Mononuclear cell (primary cell): ENCODE measurements around the gene BRI3BP. TPM values are rescaled to one million over a fixed set of nuclear protein-coding genes. Genes with fewer than 3 reads are reported as not detected.
"Not testable (repeated sequence)": the region's sequence is repeated elsewhere in the genome, so short reads cannot be mapped to it uniquely, and the experiment has no call there.

Experiments used
- H3K27me3 ChIP-seq: 2 replicates; pipeline ENCODE4 v1.6.0; 2011; ENCODE audit warnings: low read length, control low read depth; ENCODE audit not compliant: insufficient read depth
- H3K4me1 ChIP-seq: 2 replicates; pipeline ENCODE4 v1.5.1; 2011; ENCODE audit warnings: mild to moderate bottlenecking, low read length, control low read depth; ENCODE audit not compliant: insufficient read depth
- H3K4me3 ChIP-seq: 2 replicates; pipeline ENCODE4 v1.5.1; 2011; ENCODE audit warnings: mild to moderate bottlenecking, low read length, moderate library complexity
- H3K9me3 ChIP-seq: 2 replicates; pipeline ENCODE4 v1.5.1; 2011; ENCODE audit warnings: low read depth, mild to moderate bottlenecking, control low read depth, low read length
- total RNA-seq: library from RNA; depleted of rRNA; stranded (reverse); fragments of >200 nt; gene quantifications from one replicate; pipeline ENCODE4 v1.2.3, GENCODE V29; 2012

BRI3BP gene
- total RNA-seq, 1 donor = 2.0 TPM

GRCh38 chr12:125063522-125063921, 70.1 kb downstream of the BRI3BP start:
- H3K9me3 ChIP-seq, H3K27me3 ChIP-seq, H3K4me3 ChIP-seq: not testable (repeated sequence)
- H3K4me1 ChIP-seq = peaks cover 15% of the 10 kb centered on the region

DNA sequence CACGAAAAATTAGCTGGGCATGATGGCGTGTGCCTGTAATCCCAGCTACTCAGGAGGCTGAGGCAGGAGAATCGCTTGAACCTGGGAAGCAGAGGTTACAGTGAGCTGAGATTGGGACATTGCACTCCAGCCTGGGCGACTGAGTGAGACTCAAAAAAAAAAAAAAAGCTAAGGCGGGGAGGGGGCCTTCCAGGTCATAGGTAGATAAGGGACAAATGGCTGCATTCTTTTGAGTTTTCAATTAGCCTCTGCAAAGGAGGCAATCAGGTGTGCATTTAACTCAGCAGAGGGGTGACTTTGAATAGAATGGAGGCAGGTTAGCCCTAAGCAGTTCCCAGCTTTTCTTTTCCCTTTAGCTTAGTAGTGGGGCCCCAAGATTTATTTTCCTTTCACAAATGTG, 71.0 kb downstream of the BRI3BP start:
- H3K9me3 ChIP-seq = no peaks in the 10 kb centered on the region
- peaks cover 15% of the 10 kb centered on the region for H3K4me1 ChIP-seq
- no peak overlapping the region for H3K4me3 ChIP-seq
- H3K27me3 ChIP-seq = no peaks in the 10 kb centered on the region

DNA sequence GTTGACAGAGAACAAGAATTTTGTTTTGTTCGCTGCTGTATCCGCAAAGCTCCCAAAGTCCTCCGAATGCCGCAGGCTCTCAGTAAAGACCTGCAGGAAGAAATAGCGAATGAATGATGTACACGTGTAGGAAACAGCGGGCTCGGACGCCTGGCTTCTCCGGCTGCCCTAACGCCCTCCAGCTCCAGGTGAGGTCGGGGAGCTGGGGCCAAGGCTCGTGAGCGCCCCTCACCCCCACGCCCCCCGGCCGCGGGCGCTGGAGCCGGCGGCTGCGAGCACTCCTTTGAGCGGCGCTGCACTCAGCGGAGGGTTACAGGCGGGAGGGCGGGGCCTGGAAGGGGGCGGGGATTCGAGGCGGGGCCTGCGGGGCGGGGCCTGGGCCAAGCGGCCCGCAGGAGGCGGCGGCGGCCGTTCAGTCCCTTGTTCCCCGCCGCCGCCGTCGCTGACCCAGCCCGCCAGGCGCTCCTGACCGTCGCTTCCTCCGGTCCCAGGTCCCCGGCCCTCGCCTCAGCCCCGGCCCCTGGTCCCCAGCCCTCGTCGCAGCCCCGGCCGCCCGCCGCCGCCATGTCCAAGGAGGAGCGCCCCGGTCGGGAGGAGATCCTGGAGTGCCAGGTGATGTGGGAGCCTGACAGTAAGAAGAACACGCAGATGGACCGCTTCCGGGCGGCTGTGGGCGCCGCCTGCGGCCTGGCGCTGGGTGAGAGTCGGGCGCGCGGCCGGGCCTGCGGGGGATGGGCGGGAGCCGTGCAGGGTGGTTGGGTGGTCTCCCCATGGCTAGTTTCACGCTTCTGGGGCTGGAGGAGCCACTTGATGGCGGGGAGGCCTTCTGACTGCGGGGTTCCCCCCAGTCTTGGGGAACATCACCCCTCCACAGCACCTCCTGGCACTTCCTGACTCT, 71.8 kb downstream of the BRI3BP start, which contains the start of gene AACS:
Gene AACS (plus strand): TSS at position 415 of the 898 bp plus-strand sequence. CDS start 150 bp downstream, at position 565.
- Histone ChIP-seq H3K4me1 (peaks cover 15% of the 10 kb centered on the region), H3K4me3 (peak within 1 kb of the TSS; percentile 55), H3K27me3 (no peaks in the 10 kb centered on the region), H3K9me3 (no peaks in the 10 kb centered on the region)

GRCh38 chr12:125065919-125066570, 72.6 kb downstream of the BRI3BP start:
- Histone ChIP-seq H3K4me1 (peaks cover 15% of the 10 kb centered on the region), H3K4me3 (peak overlapping the region; percentile 55), H3K9me3 (no peaks in the 10 kb centered on the region), H3K27me3 (no peaks in the 10 kb centered on the region)

DNA sequence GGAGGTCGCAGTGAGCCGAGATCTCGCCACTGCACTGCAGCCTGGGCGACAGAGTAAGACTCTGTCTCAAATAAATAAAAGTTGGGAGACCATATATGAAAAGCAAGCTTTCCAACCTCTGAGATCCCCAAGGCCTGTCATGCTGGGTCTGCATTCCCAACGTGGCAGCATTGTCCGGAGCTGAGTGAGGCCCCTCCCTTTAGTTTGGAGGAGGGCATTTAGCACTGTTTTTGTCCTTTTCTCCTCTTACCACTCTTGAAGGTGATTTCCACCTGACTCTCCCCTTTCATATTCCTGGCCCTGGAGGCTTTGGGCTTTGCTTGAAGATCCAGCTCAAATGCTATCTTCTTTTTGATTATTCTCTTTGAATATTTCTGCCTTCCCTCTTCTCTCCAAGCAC, 74.9 kb downstream of the BRI3BP start:
- no peaks in the 10 kb centered on the region for H3K9me3 ChIP-seq
- H3K27me3 ChIP-seq = no peaks in the 10 kb centered on the region
- H3K4me1 ChIP-seq = peaks cover 15% of the 10 kb centered on the region
- H3K4me3 ChIP-seq = no peak overlapping the region

DNA sequence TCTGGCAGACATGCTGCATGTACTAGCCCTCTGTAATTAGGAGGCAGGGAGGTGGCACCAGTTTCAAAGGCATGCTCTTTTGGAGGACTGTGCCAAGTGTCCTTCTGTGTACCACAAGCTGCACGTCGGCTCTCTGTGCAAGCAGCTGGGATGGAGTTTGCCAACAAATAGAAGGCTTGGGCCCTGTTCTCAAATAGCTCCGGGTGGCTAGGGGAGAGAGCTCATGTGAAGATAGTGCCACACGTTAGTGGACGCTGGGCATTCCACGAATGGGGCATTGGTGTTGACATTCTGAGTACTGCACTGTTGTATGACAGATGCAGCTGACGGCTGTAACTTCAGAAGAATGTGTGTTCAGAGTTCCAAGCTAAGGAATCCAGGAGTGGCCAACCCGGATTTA, 76.2 kb downstream of the BRI3BP start:
- Histone ChIP-seq H3K9me3 (no peaks in the 10 kb centered on the region), H3K4me1 (peaks cover 12% of the 10 kb centered on the region)

DNA sequence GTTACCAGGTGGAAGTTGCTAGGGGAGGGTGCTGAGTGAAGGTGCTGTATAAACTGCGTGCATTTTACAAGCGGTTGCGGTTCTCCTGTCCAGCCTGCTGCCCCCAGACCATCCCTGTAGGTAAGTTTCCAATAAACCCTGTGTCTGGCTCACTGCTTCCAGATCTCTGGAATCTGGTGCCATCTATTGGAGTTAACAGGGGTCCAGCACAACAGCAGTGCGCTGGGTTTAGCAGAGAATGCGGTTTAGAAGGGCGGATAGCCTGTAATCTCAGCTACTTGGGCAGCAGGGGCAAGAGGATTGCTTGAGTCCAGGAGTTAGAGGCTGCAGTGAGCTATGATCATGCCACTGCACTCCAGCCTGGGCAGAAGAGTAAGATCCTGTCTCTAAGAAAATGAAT, 76.7 kb downstream of the BRI3BP start:
- no peak overlapping the region for H3K4me3 ChIP-seq
- H3K4me1 ChIP-seq = peaks cover 7% of the 10 kb centered on the region
- no peaks in the 10 kb centered on the region for H3K9me3 ChIP-seq
- H3K27me3 ChIP-seq = no peaks in the 10 kb centered on the region

More for the DNA sequence above, 76.2 kb downstream of the BRI3BP start:
- Histone ChIP-seq H3K27me3 (no peaks in the 10 kb centered on the region), H3K4me3 (no peak overlapping the region)

GRCh38 chr12:125070661-125071390, 77.4 kb downstream of the BRI3BP start:
- Histone ChIP-seq H3K27me3 (no peaks in the 10 kb centered on the region), H3K9me3 (no peaks in the 10 kb centered on the region), H3K4me1 (peaks cover 4% of the 10 kb centered on the region), H3K4me3 (no peak overlapping the region)

DNA sequence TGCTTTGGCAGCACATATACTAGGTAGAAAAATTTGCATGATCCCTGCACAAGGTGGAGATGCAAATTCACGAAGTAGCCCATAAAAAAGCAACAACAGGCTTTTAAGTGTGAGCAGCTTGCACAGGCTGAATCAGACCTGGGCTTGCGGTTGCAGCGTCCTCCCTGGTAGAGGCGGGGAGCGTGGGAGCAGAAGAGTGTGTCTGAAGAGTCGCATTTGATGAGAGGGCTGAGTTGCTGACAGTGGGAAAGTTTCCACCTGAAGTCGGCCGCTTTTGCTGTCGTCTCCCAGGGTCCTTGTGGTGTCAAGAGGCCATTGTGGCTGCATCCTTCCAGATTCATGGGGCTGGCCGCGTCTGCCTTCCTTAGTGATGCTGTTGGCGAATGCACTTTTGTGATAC, 78.0 kb downstream of the BRI3BP start:
- Histone ChIP-seq H3K4me3 (no peak overlapping the region), H3K4me1 (no peaks in the 10 kb centered on the region), H3K9me3 (no peaks in the 10 kb centered on the region), H3K27me3 (no peaks in the 10 kb centered on the region)

DNA sequence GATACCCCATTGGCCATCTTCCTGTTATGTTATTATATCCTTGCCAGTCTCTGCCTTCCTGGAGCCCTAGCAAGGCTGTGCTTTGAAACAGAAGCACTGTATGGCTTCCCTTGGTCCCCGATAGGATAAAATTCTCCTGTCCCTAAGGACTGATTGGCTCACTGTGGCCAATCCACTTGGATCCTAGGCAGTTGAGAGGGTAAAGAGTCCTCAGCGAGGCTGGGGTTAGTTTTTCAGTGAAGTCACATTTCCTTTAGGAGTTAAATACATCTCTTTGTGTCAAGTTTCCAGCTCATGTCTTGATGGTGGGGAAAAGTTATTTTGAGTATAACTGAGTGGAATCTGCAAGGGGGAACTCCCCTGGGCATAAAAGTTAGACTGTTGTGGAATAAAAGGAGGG, 79.1 kb downstream of the BRI3BP start:
- Histone ChIP-seq H3K9me3 (no peaks in the 10 kb centered on the region), H3K4me1 (no peaks in the 10 kb centered on the region), H3K27me3 (no peaks in the 10 kb centered on the region), H3K4me3 (no peak overlapping the region)

DNA sequence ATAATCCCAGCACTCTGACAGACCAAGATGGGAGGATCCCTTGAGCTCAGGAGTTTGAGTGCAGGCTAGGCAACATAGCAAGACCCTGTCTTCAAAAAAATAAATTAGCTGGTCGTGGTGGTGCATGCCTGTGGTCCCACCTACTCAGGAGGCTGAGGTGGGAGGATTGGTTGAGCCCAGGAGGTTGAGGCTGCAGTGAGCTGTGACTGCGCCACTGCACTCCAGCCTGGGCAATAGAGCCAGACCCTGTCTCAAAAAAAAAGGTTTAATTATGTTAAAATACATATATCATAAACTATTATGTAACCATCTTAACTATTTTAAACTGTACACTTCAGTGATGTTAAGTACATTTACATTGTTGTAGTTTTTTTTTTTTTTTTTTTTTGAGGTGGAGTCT, 80.8 kb downstream of the BRI3BP start:
- H3K9me3 ChIP-seq, H3K27me3 ChIP-seq, H3K4me1 ChIP-seq, H3K4me3 ChIP-seq: not testable (repeated sequence)

DNA sequence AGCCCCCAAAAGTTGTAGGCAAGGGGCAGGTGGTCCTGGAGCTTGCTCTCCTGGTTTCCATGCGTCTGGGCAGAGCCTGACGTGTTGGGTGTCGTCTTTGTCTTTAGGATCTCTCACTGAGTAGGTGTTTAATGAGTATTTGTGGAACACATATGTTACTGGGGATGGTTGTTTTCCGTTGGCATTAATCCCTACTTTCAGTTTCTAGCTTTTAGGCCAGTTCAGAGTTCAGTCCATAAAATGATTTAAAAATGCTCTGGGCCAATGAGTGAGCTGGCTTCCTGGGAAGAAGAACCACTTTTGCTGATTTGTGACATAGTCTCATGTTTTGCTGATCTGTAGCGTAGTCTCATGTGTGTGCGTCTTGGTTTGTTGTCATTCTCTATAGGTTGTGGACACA, 82.7 kb downstream of the BRI3BP start:
- no peaks in the 10 kb centered on the region for H3K9me3 ChIP-seq
- H3K4me3 ChIP-seq = no peak overlapping the region
- H3K4me1 ChIP-seq = no peaks in the 10 kb centered on the region
- H3K27me3 ChIP-seq = no peaks in the 10 kb centered on the region

DNA sequence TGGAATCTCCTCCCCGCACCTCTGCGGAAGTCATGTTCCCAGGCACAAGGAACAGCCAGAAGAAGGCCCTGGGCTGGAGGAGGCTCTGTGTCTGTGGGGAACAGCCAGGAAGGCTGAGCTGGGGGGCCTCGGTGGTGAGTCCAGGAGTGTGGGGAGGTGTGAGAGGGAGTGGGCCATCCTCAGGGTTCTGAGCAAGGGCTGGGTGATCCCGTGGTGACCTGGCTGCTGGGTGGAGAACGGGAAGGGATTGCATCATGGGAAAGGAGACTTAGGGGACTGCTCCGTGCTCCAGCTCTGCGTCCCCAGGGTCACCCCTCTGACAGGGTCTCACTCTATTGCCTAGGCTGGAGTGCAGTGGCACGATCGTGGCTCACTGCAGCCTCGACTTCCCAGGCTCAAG, 85.6 kb downstream of the BRI3BP start:
- Histone ChIP-seq H3K9me3 (no peaks in the 10 kb centered on the region), H3K4me1 (no peaks in the 10 kb centered on the region), H3K27me3 (no peaks in the 10 kb centered on the region), H3K4me3 (no peak overlapping the region)

DNA sequence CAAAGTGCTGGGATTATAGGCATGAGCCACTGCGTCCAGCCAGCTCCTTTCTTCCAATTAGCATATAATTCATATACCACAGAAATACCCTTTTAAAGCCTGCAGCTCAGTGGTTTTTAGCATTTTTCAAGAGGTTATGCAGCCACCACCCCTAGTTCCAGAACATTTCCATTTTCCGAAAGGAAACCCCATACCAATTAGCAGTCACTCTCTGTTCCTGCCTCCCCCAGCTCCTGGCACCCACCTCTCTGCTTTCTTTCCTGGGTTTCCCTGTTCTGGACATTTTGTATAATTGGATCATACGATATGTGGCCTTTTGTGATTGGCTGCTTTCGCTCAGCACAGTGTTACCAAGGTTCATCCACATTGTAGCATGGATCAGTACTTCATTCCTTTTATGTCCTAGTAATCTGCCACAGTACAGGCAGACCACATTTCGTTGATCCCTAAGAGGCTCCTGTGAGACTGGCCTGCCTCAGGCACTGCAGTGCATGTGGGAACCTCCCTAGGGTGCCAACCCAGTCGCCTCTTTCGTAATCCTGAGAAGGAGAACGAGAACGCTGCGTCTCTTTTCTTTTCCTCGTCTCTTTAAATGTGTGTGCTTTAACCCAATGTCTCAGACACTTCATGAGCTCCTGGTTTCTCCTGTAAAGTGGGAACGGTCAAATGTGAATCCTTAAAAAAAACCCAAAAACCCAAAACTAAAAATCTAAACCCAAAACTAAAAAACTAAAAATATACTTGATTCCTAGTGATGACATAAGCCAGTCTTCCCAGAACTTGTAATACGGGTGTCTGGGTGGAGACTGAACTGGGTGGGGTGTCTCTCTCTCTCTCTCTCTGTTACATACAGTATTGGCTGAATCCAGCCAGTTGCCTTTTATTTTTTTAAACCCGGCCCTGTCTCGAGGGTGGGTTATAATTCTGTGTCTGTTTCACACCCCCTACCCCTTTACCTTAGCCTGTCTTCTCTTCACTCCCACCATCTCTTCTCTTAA, 86.5 kb downstream of the BRI3BP start:
- no peaks in the 10 kb centered on the region for H3K9me3 ChIP-seq
- H3K27me3 ChIP-seq = no peaks in the 10 kb centered on the region
- H3K4me1 ChIP-seq = no peaks in the 10 kb centered on the region
- no peak overlapping the region for H3K4me3 ChIP-seq
